Measurements from ENCODE around the gene MMADHC. TPM values are rescaled to one million over a fixed set of nuclear protein-coding genes. Genes with fewer than 3 reads are reported as not detected.

The MMADHC gene
- total RNA-seq, 1 donor from 2014 or later = 92.8 TPM

- TF ChIP-seq CTCF (IDR thresholded peaks at IDR 0.05; ENCODE audit: unreplicated experiment) = no peak
- Mint-ChIP-seq H3K4me1 (peaks cover 38% of the 10 kb centered on the region), H3K9me3 (no peaks in the 10 kb centered on the region), H3K27me3 (ENCODE audit: low read depth) (no peaks in the 10 kb centered on the region), H3K36me3 (no peaks in the 10 kb centered on the region), H3K27ac (no peak overlapping the region), H3K4me3 (no peak overlapping the region)
- no peak for DNase-seq (ENCODE audit: low spot score in 2 of 2, unreplicated experiment in 2 of 2)
Observed at GRCh38 chr2:149538138-149538833, 49.3 kb downstream of the MMADHC start.

- no peak for TF ChIP-seq CTCF (IDR thresholded peaks at IDR 0.05; ENCODE audit: unreplicated experiment)
- Mint-ChIP-seq H3K27ac (no peak overlapping the region), H3K4me3 (no peak overlapping the region), H3K4me1 (peaks cover 37% of the 10 kb centered on the region), H3K9me3 (no peaks in the 10 kb centered on the region), H3K27me3 (ENCODE audit: low read depth) (no peaks in the 10 kb centered on the region), H3K36me3 (no peaks in the 10 kb centered on the region)
- DNase-seq (ENCODE audit: low spot score in 2 of 2, unreplicated experiment in 2 of 2) = no peak
Observed at GRCh38 chr2:149537092-149537726, 50.4 kb downstream of the MMADHC start.

- no peaks in the 10 kb centered on the region for H3K9me3 Mint-ChIP-seq
- no peak overlapping the region for H3K4me3 Mint-ChIP-seq
- H3K36me3 Mint-ChIP-seq = no peaks in the 10 kb centered on the region
- peak overlapping the region; percentile 66 for H3K27ac Mint-ChIP-seq
- H3K4me1 Mint-ChIP-seq = peaks cover 37% of the 10 kb centered on the region
- TF ChIP-seq CTCF (IDR thresholded peaks at IDR 0.05; ENCODE audit: unreplicated experiment) = no peak
- no peaks in the 10 kb centered on the region for H3K27me3 Mint-ChIP-seq (ENCODE audit: low read depth)
- no peak for DNase-seq (ENCODE audit: low spot score in 2 of 2, unreplicated experiment in 2 of 2)
Observed at GRCh38 chr2:149536649-149537048, 50.9 kb downstream of the MMADHC start.

- DNase-seq (ENCODE audit: low spot score in 2 of 2, unreplicated experiment in 2 of 2) = no peak
- TF ChIP-seq CTCF (IDR thresholded peaks at IDR 0.05; ENCODE audit: unreplicated experiment) = no peak
- H3K27me3 Mint-ChIP-seq (ENCODE audit: low read depth) = no peaks in the 10 kb centered on the region
- H3K4me3 Mint-ChIP-seq = no peak overlapping the region
- H3K4me1 Mint-ChIP-seq = peaks cover 39% of the 10 kb centered on the region
- no peaks in the 10 kb centered on the region for H3K9me3 Mint-ChIP-seq
- H3K27ac Mint-ChIP-seq = peak overlapping the region; percentile 13
- no peaks in the 10 kb centered on the region for H3K36me3 Mint-ChIP-seq
Observed at GRCh38 chr2:149534674-149535073, 52.9 kb downstream of the MMADHC start.

- H3K9me3 Mint-ChIP-seq = peaks cover 5% of the 10 kb centered on the region
- H3K4me1 Mint-ChIP-seq = peaks cover 40% of the 10 kb centered on the region
- TF ChIP-seq CTCF (IDR thresholded peaks at IDR 0.05; ENCODE audit: unreplicated experiment) = no peak
- no peak for DNase-seq (ENCODE audit: low spot score in 2 of 2, unreplicated experiment in 2 of 2)
- no peaks in the 10 kb centered on the region for H3K27me3 Mint-ChIP-seq (ENCODE audit: low read depth)
- H3K36me3 Mint-ChIP-seq = peaks cover 3% of the 10 kb centered on the region
- H3K4me3 Mint-ChIP-seq = no peak overlapping the region
- H3K27ac Mint-ChIP-seq = no peak overlapping the region
Observed at GRCh38 chr2:149528983-149529382, 58.6 kb downstream of the MMADHC start.
